ENCODE data around the gene FADS3.

Gene FADS3

GRCh38 chr11:61846362-61847020 lies 44.9 kb downstream of the FADS3 start:
- Histone ChIP-seq H3K27me3 (ENCODE audit: control insufficient read depth, insufficient read depth, low read length) (no peaks in the 10 kb centered on the region), H3K9ac (ENCODE audit: low read depth, low read length) (no peak overlapping the region), H3K4me3 (ENCODE audit: low read length) (no peak overlapping the region), H3K4me1 (ENCODE audit: control insufficient read depth, insufficient read depth, low read length) (no peaks in the 10 kb centered on the region), H3K36me3 (ENCODE audit: insufficient read depth, low read length) (peaks cover 46% of the 10 kb centered on the region), H3K9me3 (replicated peaks; ENCODE audit: low read length) (no peaks in the 10 kb centered on the region), H3K4me2 (ENCODE audit: low read length) (no peak overlapping the region)

GRCh38 chr11:61844909-61845565 lies 46.3 kb downstream of the FADS3 start:
- Histone ChIP-seq H3K27me3 (ENCODE audit: control insufficient read depth, insufficient read depth, low read length) (no peaks in the 10 kb centered on the region), H3K36me3 (ENCODE audit: insufficient read depth, low read length) (peaks cover 48% of the 10 kb centered on the region), H3K9ac (ENCODE audit: low read depth, low read length) (no peak overlapping the region), H3K4me3 (ENCODE audit: low read length) (no peak overlapping the region), H3K4me1 (ENCODE audit: control insufficient read depth, insufficient read depth, low read length) (no peaks in the 10 kb centered on the region), H3K9me3 (replicated peaks; ENCODE audit: low read length) (no peaks in the 10 kb centered on the region), H3K4me2 (ENCODE audit: low read length) (no peak overlapping the region)

GRCh38 chr11:61842528-61842820 lies 48.9 kb downstream of the FADS3 start:
- no peak overlapping the region for H3K4me3 ChIP-seq (ENCODE audit: low read length)
- peaks cover 38% of the 10 kb centered on the region for H3K36me3 ChIP-seq (ENCODE audit: insufficient read depth, low read length)
- no peaks in the 10 kb centered on the region for H3K4me1 ChIP-seq (ENCODE audit: control insufficient read depth, insufficient read depth, low read length)

GRCh38 chr11:61841636-61842527 lies 49.5 kb downstream of the FADS3 start:
- H3K4me1 ChIP-seq (ENCODE audit: control insufficient read depth, insufficient read depth, low read length) = no peaks in the 10 kb centered on the region
- peaks cover 38% of the 10 kb centered on the region for H3K36me3 ChIP-seq (ENCODE audit: insufficient read depth, low read length)
- no peak overlapping the region for H3K4me3 ChIP-seq (ENCODE audit: low read length)
- H3K4me2 ChIP-seq (ENCODE audit: low read length) = no peak overlapping the region
- H3K27me3 ChIP-seq (ENCODE audit: control insufficient read depth, insufficient read depth, low read length) = no peaks in the 10 kb centered on the region
- no peaks in the 10 kb centered on the region for H3K9me3 ChIP-seq (replicated peaks; ENCODE audit: low read length)
- H3K9ac ChIP-seq (ENCODE audit: low read depth, low read length) = no peak overlapping the region

More at GRCh38 chr11:61842528-61842820, 48.9 kb downstream of the FADS3 start:
- no peak overlapping the region for H3K9ac ChIP-seq (ENCODE audit: low read depth, low read length)
- H3K27me3 ChIP-seq (ENCODE audit: control insufficient read depth, insufficient read depth, low read length) = no peaks in the 10 kb centered on the region
- no peaks in the 10 kb centered on the region for H3K9me3 ChIP-seq (replicated peaks; ENCODE audit: low read length)
- no peak overlapping the region for H3K4me2 ChIP-seq (ENCODE audit: low read length)

- Histone ChIP-seq H3K27me3 (ENCODE audit: control insufficient read depth, insufficient read depth, low read length) (no peaks in the 10 kb centered on the region), H3K9me3 (replicated peaks; ENCODE audit: low read length) (no peaks in the 10 kb centered on the region), H3K4me1 (ENCODE audit: control insufficient read depth, insufficient read depth, low read length) (no peaks in the 10 kb centered on the region), H3K36me3 (ENCODE audit: insufficient read depth, low read length) (peaks cover 38% of the 10 kb centered on the region), H3K9ac (ENCODE audit: low read depth, low read length) (no peak overlapping the region), H3K4me3 (ENCODE audit: low read length) (no peak overlapping the region), H3K4me2 (ENCODE audit: low read length) (no peak overlapping the region)
Measured at GRCh38 chr11:61840371-61840770, 51.0 kb downstream of the FADS3 start.

- Histone ChIP-seq H3K36me3 (ENCODE audit: insufficient read depth, low read length) (peaks cover 38% of the 10 kb centered on the region), H3K9ac (ENCODE audit: low read depth, low read length) (no peak overlapping the region), H3K4me3 (ENCODE audit: low read length) (no peak overlapping the region), H3K4me1 (ENCODE audit: control insufficient read depth, insufficient read depth, low read length) (peaks cover 6% of the 10 kb centered on the region), H3K4me2 (ENCODE audit: low read length) (no peak overlapping the region), H3K9me3 (replicated peaks; ENCODE audit: low read length) (no peaks in the 10 kb centered on the region), H3K27me3 (ENCODE audit: control insufficient read depth, insufficient read depth, low read length) (no peaks in the 10 kb centered on the region)
Measured at GRCh38 chr11:61839742-61840141, 51.6 kb downstream of the FADS3 start.

- no peaks in the 10 kb centered on the region for H3K27me3 ChIP-seq (ENCODE audit: control insufficient read depth, insufficient read depth, low read length)
- H3K4me1 ChIP-seq (ENCODE audit: control insufficient read depth, insufficient read depth, low read length) = peaks cover 14% of the 10 kb centered on the region
- peaks cover 38% of the 10 kb centered on the region for H3K36me3 ChIP-seq (ENCODE audit: insufficient read depth, low read length)
Measured at GRCh38 chr11:61838921-61839320, 52.4 kb downstream of the FADS3 start.

GRCh38 chr11:61838501-61838900 lies 52.8 kb downstream of the FADS3 start:
- H3K9me3 ChIP-seq (replicated peaks; ENCODE audit: low read length) = no peaks in the 10 kb centered on the region
- peaks cover 18% of the 10 kb centered on the region for H3K4me1 ChIP-seq (ENCODE audit: control insufficient read depth, insufficient read depth, low read length)
- peaks cover 38% of the 10 kb centered on the region for H3K36me3 ChIP-seq (ENCODE audit: insufficient read depth, low read length)
- H3K27me3 ChIP-seq (ENCODE audit: control insufficient read depth, insufficient read depth, low read length) = no peaks in the 10 kb centered on the region
- H3K4me3 ChIP-seq (ENCODE audit: low read length) = no peak overlapping the region
- H3K4me2 ChIP-seq (ENCODE audit: low read length) = no peak overlapping the region
- H3K9ac ChIP-seq (ENCODE audit: low read depth, low read length) = no peak overlapping the region

More at GRCh38 chr11:61838921-61839320, 52.4 kb downstream of the FADS3 start:
- Histone ChIP-seq H3K9ac (ENCODE audit: low read depth, low read length) (no peak overlapping the region), H3K4me2 (ENCODE audit: low read length) (no peak overlapping the region), H3K9me3 (replicated peaks; ENCODE audit: low read length) (no peaks in the 10 kb centered on the region), H3K4me3 (ENCODE audit: low read length) (no peak overlapping the region)

- H3K4me1 ChIP-seq (ENCODE audit: control insufficient read depth, insufficient read depth, low read length) = peaks cover 19% of the 10 kb centered on the region
- H3K4me2 ChIP-seq (ENCODE audit: low read length) = no peak overlapping the region
- H3K4me3 ChIP-seq (ENCODE audit: low read length) = no peak overlapping the region
- H3K36me3 ChIP-seq (ENCODE audit: insufficient read depth, low read length) = peaks cover 28% of the 10 kb centered on the region
- no peaks in the 10 kb centered on the region for H3K9me3 ChIP-seq (replicated peaks; ENCODE audit: low read length)
- H3K9ac ChIP-seq (ENCODE audit: low read depth, low read length) = no peak overlapping the region
- no peaks in the 10 kb centered on the region for H3K27me3 ChIP-seq (ENCODE audit: control insufficient read depth, insufficient read depth, low read length)
Measured at GRCh38 chr11:61837411-61838005, 53.8 kb downstream of the FADS3 start.

GRCh38 chr11:61836193-61836592 lies 55.2 kb downstream of the FADS3 start:
- H3K4me1 ChIP-seq (ENCODE audit: control insufficient read depth, insufficient read depth, low read length) = peaks cover 19% of the 10 kb centered on the region
- H3K27me3 ChIP-seq (ENCODE audit: control insufficient read depth, insufficient read depth, low read length) = no peaks in the 10 kb centered on the region
- no peaks in the 10 kb centered on the region for H3K9me3 ChIP-seq (replicated peaks; ENCODE audit: low read length)
- peaks cover 16% of the 10 kb centered on the region for H3K36me3 ChIP-seq (ENCODE audit: insufficient read depth, low read length)
- no peak overlapping the region for H3K9ac ChIP-seq (ENCODE audit: low read depth, low read length)
- no peak overlapping the region for H3K4me2 ChIP-seq (ENCODE audit: low read length)
- H3K4me3 ChIP-seq (ENCODE audit: low read length) = no peak overlapping the region

- Histone ChIP-seq H3K36me3 (ENCODE audit: insufficient read depth, low read length) (peaks cover under 1% of the 10 kb centered on the region), H3K27me3 (ENCODE audit: control insufficient read depth, insufficient read depth, low read length) (no peaks in the 10 kb centered on the region), H3K4me3 (ENCODE audit: low read length) (peak overlapping the region; percentile 4), H3K9me3 (replicated peaks; ENCODE audit: low read length) (no peaks in the 10 kb centered on the region), H3K4me1 (ENCODE audit: control insufficient read depth, insufficient read depth, low read length) (peaks cover 33% of the 10 kb centered on the region), H3K9ac (ENCODE audit: low read depth, low read length) (peak overlapping the region; percentile 28), H3K4me2 (ENCODE audit: low read length) (peak overlapping the region; percentile 51)
Measured at GRCh38 chr11:61834278-61835048, 56.9 kb downstream of the FADS3 start.

All from skeletal muscle satellite cell (primary cell).